HG03432 (cell line): ENCODE results near the gene CMSS1.

ENCODE experiments used
- ATAC-seq: cut with Tn5 transposase; IDR thresholded peaks from one replicate; pipeline ENCODE4 v1.9.1; 2021; ENCODE audit warnings: mild to moderate bottlenecking, moderate library complexity; ENCODE audit not compliant: unreplicated experiment

CMSS1 gene

DNA sequence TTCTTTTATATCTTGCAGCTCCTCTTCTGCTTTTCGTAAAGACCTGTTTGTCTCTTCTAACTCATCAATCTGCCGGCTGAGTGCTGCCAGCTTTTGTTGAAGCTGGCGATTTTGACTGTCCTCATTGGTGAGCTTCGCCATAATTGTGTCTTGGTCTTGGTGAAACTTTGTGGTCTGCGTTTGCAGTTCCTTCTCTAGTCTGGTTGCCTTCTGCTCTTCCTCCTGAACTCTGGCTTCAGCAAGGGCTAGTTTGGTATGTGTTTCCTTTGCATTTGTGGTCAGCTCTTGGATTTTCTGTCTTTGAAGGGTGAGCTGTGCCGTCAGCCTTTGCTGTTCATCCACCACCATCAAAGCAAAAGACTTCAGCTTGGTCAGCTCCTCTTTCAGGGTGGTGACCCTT lies 32.9 kb downstream of the CMSS1 start:
- no peak for ATAC-seq

DNA sequence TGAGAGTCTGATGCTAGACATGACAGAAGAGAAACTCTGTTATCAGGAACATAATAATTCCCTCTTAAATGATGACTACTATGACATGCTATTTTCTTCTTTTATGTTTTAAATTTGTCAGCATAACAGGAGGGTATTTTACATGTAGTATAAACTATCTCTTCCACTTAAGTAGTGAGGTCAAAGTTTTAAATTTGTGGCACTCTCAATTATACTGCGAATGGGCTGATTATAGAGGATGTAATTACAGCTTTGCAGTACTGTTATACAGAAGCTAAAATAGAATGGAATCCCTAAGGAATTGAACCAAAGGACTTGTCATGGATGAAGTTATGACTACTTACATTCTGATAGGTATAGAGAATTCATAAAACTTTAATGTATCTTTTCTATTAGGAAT lies 34.3 kb downstream of the CMSS1 start:
- ATAC-seq, result no peak

DNA sequence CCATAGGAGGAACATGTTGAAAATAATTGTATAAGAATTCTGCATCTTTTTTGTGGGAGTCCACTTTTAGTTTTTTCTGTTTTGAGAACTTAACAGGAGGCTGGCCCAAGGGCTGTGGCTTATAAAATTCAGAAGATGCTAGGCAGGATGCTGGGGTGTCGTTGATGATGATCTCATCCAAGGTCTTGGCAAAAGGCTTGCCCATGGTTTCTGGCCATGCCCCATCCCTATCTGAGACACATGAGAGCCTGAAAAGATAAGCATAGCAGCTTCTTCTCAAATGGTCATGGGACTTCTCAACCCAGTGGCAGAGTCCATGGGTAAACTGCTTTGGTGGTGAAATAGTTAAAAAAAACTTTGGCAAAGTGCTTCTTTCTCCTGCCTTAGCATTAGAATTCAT lies 35.2 kb downstream of the CMSS1 start:
- no peak for ATAC-seq

DNA sequence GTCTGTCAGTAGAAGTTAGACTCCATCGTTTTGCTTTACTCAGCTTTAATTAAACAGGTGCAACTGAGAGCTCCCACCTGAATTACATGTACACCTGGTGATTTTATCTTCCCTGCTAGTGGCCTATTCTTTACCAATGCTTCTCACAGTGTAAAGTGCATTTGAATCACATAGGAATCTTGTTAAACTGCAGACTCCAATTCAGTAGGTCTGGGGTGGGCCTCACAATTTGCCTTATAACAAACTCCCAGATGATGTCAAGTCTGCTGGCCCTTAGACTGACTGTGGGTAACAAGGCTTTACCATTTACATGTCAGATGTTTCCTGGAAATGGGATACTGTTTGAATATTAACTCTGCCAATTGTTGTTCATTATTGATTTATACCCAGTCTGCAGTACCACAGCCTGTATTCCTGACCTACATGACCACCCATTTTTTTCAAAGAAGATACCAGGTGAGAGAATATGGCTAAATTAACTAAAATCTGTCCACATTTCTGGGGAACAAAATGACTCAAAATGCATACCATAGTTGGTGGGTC lies 37.2 kb downstream of the CMSS1 start:
- no peak for ATAC-seq

DNA sequence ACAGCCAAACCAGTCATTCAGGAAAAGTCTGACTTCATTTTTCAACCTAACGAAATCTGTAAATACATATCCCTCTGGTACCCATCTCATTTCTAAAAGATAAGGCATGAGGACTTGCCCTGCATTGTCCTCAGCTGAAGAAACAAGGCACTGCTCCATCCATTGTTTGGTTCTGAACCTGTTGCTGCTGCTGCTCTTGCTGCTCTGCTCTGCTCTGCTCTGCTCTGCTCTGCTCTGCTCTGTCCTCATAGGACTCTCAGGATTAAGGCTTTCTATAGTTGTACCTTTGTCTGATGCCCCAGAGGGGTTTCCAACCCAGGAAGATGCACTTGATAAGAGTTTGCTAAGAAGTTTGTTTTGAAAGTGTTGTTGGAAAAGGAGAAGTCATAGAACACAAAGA lies 38.2 kb downstream of the CMSS1 start:
- ATAC-seq, result no peak

DNA sequence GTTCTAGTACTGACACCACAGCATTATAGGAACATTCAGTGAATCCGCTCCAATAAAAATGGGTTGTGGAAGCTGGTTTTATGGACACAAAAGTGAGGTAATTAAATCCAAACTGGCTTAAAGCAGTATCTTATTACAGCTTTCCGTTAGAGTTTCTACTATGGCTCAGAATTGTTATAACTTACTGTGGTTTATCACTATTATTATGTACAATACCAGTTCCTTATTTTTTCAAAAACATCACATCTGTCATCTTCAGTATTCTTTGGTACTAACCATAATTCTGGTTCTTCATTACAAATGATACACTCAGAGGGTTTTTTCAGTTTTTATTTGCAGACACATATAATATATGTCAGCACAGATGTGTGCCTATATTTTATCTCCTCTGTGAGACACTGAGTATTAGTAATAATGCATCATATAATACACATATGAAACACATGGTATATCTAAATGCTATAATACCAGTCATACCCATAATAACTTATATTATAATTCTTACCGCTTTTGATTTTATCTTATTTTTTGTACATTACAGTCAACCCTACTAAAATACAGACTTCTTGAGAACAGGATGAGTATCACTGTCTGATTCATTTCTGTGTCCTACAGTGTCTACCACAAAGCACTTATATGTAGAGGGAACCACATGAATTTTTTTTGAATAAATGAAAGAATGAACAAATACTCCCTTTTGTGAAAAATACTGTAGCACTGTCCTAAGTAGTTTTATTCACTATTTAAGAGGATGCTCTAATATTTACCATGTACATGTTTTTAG lies 39.0 kb downstream of the CMSS1 start:
- no peak for ATAC-seq

DNA sequence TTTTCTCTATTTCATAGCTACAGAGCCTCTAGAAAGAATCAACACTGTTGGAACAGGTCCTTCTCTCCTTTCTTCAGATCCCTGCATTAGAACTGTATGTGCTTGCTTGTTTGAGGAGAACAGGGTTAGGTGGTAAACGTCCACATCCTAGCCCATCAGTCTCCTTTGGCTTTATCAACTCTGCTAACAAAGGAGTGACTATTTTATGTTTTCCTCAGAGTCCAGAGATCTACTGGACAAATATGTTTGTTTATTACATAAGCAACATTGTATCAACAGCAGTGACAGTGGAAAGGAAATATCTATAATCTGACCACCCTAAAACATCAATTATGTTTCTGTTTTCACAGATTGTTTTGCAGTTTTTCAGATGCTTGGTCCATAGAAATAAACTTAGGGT lies 39.6 kb downstream of the CMSS1 start:
- ATAC-seq, result no peak

DNA sequence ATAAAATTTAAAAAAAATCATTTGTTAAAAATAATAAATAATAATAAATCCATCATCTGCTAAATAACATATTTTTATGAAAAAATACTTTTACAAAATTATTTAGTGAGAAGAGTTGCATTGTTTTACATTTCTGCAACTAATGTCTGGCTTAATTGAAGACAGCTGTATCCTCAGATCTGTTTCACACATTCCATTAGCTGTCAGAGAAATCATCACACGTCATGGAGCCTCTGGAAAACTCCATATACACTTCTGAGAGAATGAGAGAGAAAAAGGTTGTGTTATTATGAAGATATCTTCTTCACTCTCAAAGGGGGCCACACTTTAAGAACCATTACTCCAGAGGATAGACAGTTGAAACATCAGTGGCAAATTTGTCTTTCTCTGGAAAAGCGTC lies 40.8 kb downstream of the CMSS1 start:
- ATAC-seq, result no peak

DNA sequence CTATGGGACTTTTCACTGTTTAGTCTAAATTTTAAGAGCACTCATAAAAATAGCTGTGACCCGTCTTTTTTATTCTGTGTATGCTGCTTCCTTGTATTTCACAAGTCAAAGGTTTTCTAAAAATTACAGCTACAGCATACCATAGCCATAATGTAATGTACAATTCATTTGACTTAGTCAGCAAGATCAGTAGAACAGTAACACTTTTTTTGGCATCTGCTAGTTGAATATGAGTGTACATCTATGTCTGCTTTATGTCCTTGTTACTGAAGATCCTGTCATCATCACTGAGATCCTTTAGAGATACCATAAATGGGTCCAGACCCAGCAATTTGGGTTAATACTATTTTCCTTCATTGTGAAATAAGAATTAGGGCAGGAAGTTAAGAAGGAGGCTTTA lies 42.2 kb downstream of the CMSS1 start:
- ATAC-seq, result no peak

DNA sequence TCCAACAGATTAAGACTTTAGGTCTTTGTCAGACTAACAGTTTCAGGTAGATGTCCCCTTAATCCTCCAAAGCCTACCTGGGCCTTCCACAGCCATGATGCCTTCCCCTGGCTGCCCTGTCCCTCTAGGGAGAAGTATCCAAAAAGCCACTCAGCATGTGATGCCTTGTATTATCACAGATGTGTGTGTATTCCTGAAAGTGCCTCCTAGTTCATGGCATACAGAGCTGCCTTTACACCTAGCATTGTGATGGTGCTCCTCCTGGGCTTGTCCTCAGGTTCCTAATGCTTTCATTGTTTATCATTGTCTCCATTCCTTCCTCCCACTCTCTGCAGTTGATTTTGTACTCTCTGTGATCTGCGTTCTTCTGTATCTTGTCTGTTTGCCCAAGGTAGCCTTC lies 43.6 kb downstream of the CMSS1 start:
- ATAC-seq, result no peak

DNA sequence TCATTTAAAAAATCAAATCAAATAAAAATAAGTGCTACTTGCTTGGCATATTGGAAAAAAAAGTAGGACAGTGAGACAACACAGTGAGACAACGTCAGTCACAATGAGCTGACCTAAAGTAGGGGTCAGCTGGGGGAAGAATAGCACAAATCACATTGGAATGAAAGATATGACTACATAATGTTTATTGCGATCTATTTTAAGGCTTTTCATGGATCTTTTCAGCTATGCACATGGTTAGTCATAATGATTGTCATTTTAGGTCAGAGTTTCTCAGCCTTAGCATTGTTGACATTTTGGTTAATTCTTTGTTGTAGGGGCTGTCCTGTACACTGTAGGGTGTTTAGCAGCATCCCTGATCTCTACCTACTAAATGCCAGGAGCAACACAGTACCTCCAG lies 44.5 kb downstream of the CMSS1 start:
- ATAC-seq, result no peak

DNA sequence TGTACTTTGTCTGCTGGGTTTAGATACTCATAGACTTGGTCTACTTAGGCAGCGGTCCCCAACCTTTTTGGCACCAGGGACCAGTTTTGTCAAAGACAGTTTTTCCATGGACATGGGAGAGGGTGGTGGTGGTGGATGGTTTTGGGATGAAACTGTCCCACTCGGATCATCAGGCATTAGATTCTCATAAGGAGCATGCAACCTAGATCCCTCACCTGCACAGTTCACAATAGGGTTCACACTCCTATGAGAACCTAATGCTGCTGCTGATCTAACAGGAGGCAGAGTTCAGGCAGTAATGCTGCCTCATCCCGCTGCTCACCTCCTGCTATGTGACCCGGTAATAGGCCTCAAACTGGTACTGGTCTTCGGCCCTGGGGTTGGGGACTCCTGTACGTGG lies 45.3 kb downstream of the CMSS1 start:
- no peak for ATAC-seq

DNA sequence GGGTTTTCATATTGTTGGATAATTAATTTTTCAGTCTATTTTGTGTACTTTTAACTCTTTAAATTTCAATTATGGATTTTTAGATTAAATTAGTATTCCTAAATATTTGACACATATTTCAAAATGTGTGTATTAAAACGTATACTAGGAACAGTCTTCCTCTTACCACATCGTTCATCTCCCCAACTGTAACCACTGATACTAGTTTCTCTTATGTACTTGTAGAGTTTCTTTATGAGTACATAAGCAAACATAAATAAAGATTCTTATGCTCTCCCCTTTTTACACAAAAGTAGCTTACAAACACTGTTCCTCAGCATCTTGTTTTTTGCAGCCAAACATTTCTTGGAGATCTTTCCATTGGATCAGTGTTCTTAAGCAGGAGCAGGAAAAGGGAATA lies 45.9 kb downstream of the CMSS1 start:
- ATAC-seq, result peak; percentile 55

DNA sequence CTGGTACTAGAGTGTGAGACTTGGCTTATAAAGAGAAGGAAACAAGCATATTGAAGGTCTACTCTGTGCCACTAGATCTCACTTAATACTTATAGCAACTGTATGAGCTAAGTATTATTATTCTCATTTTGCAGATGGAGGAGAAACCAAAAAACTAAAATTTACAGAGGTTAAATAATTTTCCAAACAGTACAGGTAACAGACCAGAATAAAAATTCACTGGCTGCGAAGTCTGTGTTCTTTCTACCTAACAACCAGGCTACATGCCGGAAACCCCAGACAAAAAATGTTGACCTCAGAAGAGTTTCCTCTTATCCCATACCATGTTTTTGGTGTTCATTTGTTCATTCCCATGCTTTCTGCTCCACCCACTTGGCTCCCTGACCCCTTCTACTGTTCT lies 46.6 kb downstream of the CMSS1 start:
- no peak for ATAC-seq

DNA sequence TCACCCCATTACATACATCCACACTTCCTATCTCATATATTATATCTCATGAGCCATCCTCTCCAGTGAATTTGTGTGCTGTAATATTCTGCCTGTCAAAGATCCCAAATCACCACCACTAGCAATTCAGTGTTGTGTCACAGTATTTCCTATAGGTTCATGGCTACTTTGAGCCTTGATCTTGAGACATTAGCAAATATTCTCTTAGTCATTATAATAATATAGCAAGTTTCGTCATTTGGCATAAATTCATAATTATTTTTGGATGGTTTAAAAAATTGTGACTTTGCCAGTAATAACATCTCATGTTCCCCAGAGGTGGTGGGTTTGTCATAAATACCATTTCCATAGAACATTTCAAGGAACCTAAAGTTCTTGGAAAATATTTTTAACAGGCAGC lies 47.7 kb downstream of the CMSS1 start:
- no peak for ATAC-seq

DNA sequence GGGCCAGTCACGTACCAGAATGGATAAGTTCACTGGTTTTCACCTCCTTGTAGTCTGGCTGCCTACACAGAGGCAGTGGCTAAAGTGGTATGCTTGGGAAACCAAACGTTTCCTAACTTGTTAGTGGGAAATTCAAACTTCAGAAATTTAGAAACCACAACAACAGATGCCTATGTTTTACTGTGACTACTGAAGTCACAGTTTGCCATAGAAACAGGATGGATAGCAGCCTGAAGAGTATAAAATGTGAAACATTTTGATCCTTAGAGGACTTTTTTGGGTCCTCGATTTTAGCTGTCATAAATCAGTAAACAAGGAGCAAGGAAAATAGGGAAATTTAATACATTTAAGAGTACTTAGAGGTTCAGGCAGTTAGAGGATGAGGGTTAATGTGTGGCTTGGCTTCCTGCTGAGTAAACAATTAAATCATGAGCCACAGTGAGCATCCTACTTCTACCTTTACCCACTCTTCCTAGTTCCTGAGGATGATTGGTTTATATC lies 48.6 kb downstream of the CMSS1 start:
- ATAC-seq, result peak; percentile 31

DNA sequence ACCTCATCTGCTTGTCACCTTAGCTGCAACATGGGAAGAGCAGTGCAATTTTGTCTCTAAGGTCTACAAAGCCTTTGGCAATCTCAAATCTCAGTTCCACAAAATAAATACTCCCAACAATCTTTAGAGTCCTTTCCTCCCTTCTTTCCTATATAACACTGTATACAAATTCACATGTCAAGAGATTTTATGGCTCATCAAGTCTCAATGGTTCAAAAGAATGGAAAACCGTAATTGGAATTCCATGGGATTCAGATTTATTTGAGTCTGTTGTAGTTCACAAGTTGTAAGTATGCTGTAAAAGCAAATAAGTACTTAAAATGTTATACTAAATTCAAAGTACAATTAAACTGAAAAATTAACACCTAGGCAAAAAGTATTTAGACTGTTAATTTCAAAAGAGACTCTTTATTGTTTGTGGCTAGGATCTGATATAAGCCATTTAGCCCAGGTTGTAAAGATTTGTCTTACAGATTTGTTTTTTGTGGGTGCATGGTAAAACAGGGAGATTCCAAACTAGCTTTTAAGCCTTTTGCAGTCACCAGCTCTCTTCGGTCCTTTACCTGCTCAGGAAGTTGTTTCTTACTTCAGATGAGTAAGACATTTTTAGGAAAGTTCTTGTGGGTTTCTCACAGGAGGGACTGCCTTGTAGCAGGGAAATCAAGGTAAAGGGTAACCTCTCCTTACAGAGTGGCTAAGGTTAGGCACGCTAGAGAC lies 50.1 kb downstream of the CMSS1 start:
- no peak for ATAC-seq

DNA sequence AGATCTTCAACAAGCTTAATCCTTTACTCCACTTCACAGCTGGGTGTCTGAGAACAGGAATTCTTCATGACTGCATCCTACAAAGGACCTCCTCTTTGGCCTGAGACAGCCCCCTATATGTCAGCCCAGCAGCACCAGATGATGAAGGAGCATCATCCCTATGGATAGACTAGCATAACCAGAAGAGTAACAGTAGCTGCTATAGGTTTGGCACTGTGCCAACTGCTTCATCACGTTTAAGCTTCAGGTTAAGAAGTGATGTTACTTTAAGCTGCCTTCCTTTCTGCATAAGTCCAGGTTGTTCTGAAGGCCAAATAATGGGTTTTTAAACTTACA lies 50.6 kb downstream of the CMSS1 start:
- no peak for ATAC-seq

DNA sequence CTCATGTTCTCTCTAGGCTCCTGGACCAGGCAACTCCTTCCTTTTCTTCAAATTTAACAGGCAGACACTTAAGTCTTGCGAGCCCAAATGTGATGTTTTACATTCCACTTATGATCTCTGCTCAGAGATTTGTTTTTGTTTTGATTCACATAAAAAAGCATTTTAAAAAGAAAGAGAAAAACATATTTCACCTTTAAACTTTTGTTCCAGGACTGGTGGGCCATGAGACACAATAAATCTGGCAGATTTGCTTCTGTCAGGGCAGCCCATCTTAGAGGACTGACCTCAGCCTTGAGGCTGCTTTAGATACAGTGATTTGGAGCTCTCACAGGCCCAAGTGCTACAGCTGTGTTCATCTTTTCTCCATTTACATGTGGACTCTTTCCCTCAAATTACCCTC lies 52.0 kb downstream of the CMSS1 start:
- ATAC-seq, result no peak

DNA sequence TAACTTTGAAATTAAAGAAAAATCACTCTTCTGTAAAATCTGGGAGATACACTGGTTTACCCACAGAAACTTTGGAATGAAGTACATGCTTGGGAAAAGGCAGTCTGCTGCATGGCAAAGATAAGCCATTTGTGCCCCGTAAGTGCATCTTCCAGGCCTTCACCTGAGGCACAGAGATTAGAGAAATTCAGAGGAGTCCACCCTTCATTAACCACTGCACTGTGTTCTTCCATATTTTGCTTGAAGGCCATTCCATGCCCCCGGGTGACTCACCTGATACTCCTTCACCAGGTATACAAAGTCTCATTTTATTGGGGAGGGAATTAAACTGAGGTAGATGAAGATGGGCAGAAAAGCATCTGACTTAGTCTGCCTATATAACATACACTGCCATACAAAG lies 53.0 kb downstream of the CMSS1 start:
- ATAC-seq, result no peak

DNA sequence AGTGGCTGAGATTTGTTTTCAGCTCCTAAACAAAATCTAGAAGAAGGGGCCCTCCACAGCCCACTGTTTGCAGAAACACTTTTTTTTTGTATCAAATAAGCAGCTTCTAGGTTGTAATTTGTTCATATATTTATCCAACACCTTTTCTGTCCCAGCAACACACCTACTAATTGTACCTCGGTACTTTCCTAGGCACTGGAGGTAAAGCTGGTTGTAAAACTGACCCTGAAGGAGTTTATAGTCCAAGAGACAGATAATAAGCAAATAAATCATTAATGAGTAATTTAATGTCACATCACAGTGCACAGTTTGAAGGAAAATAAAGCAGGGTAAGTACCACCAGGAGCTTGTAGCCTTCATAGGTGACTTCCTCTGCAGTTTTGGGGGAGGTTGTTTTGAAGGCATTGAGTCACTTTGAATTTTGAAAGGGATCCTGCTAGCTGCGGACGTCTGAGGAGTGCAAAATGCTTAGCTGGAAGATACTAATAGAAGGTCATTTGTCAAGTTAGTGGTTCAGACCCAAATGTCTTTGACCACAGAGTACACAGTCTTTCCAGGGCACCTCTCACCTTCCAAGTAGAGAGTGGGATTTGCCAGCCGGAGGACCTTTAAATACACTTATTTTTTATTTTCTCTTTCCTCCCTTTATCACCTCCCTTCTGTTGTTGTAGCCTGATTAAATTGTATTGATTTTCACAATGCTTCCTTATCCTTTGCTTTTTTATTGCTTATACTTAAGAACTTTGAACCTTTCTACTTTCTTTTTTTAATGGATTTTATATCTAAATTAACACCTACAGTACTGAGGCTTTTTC lies 53.8 kb downstream of the CMSS1 start:
- no peak for ATAC-seq

DNA sequence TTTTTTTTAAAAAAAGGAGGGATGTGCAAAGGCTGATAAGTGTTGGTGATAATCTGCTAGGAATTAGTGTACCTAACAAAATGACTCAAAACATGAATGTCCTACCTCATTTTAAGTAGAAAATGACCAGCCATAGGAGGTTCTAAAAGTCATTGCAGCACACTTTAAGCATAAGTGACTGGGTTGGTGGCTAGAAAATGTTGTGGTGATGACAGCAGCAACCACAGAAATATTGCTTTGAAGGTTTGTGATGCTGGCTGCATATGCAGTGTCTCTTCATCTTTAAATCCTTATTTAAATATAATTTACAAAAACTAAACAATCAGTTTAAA lies 55.2 kb downstream of the CMSS1 start:
- ATAC-seq, result peak; percentile 59
